Keratinocyte (primary cell): ENCODE measurements around the gene ARHGAP10. TPM values are rescaled to one million over a fixed set of nuclear protein-coding genes. Genes with fewer than 3 reads are reported as not detected.

Experiments
- DNase-seq: peaks from one replicate; pipeline ENCODE4 v3.0.0-alpha.2; 2011; ENCODE audit warnings: low read depth, missing footprints, low spot score
- FAIRE-seq: peaks from 2 replicates; lab custom pipeline; 2011; peaks lifted over from hg19 to GRCh38; lab: Jason Lieb, UNC
- H2AFZ ChIP-seq: 2 replicates; pipeline ENCODE4 v1.6.0; 2012; ENCODE audit warnings: low read length, control low read depth, inconsistent platforms; ENCODE audit not compliant: control insufficient read depth
- H3K27ac ChIP-seq: 2 replicates; pipeline ENCODE4 v1.5.1; 2011; ENCODE audit warnings: low read length; ENCODE audit not compliant: control insufficient read depth, insufficient read depth
- H3K27me3 ChIP-seq: 3 replicates; pipeline ENCODE4 v1.6.0; 2011; ENCODE audit warnings: low read length; ENCODE audit not compliant: control insufficient read depth, insufficient read depth; ENCODE audit errors: extremely low read depth
- H3K36me3 ChIP-seq, 2 experiments: 2 replicates in 1 of 2; 3 replicates in 1 of 2; pipeline ENCODE4 v1.5.1; 2011; ENCODE audit warnings: low read length in 2 of 2, mild to moderate bottlenecking in 1 of 2; ENCODE audit not compliant: control insufficient read depth in 2 of 2, insufficient read depth in 2 of 2; ENCODE audit errors: extremely low read depth in 1 of 2
- H3K4me1 ChIP-seq: 3 replicates; pipeline ENCODE4 v1.5.1; 2011; ENCODE audit warnings: low read length; ENCODE audit not compliant: control insufficient read depth, insufficient read depth; ENCODE audit errors: extremely low read depth
- H3K4me2 ChIP-seq: 3 replicates; pipeline ENCODE4 v1.6.0; 2011; ENCODE audit warnings: low read depth, low read length; ENCODE audit not compliant: control insufficient read depth, insufficient read depth; ENCODE audit errors: extremely low read depth
- H3K4me3 ChIP-seq, 3 experiments: fragments of 200-600 bp in 1 of 3; sonication (generic) in 1 of 3; 2 replicates in 2 of 3; 3 replicates in 1 of 3; pipeline ENCODE4 v1.5.1; 2011 to 2016; ENCODE audit warnings: low read length in 3 of 3, mild to moderate bottlenecking in 3 of 3, control low read depth in 2 of 3, inconsistent platforms in 1 of 3, low read depth in 1 of 3, mixed read lengths in 1 of 3, mixed run types in 1 of 3, moderate library complexity in 1 of 3; ENCODE audit not compliant: control insufficient read depth in 2 of 3, insufficient read depth in 2 of 3; ENCODE audit errors: extremely low read depth in 1 of 3
- H3K79me2 ChIP-seq: 2 replicates; pipeline ENCODE4 v1.6.0; 2012; ENCODE audit warnings: low read length; ENCODE audit not compliant: control insufficient read depth, insufficient read depth
- H3K9ac ChIP-seq: 3 replicates; pipeline ENCODE4 v1.6.0; 2011; ENCODE audit warnings: low read length; ENCODE audit not compliant: control insufficient read depth, insufficient read depth; ENCODE audit errors: extremely low read depth
- H3K9me1 ChIP-seq: 3 replicates; pipeline ENCODE4 v1.6.0; 2011; ENCODE audit warnings: low read length; ENCODE audit not compliant: control insufficient read depth, insufficient read depth; ENCODE audit errors: extremely low read depth
- H3K9me3 ChIP-seq: 2 replicates; pipeline ENCODE4 v1.5.1; 2012; ENCODE audit warnings: low read depth, low read length; ENCODE audit not compliant: control insufficient read depth
- H4K20me1 ChIP-seq: 3 replicates; pipeline ENCODE4 v1.6.0; 2011; ENCODE audit warnings: low read length; ENCODE audit not compliant: control insufficient read depth, insufficient read depth; ENCODE audit errors: extremely low read depth
- EZH2 ChIP-seq: IDR thresholded peaks from one replicate; pipeline ENCODE4 v1.6.1; 2012; ENCODE audit warnings: inconsistent platforms, mild to moderate bottlenecking, low read length, moderate library complexity
- dilution Hi-C: fragments of 300-500 bp; cut with MboI; formaldehyde crosslinking; loops from one replicate; pipeline ENCODE4 v1.7.0; 2020; ENCODE audit warnings: low sequenced_read_pairs; ENCODE audit not compliant: extremely low pct_ligation_motif_present
- polyA plus RNA-seq, 5 experiments: library from polyadenylated mRNA; depleted of rRNA in 3 of 5; stranded (reverse) in 3 of 5; stranded (forward) in 1 of 5; unstranded in 1 of 5; fragments of >200 nt; gene quantifications; 1 replicate in 1 of 5; 2 replicates in 3 of 5; 3 replicates in 1 of 5; pipeline versions ENCODE4 v1.2.1 to v1.2.3, GENCODE V29; 2011 to 2012; ENCODE audit warnings: missing spikeins in 2 of 5, low read depth in 1 of 5, low replicate concordance in 1 of 5
- TF ChIP-seq, protein P1 (sequence below), 3 experiments: IDR thresholded peaks in 1 of 3; conservative IDR thresholded peaks in 1 of 3; optimal IDR thresholded peaks in 1 of 3; 2 replicates in 2 of 3; 3 replicates in 1 of 3; pipeline versions ENCODE3 to v1.5.1; 2011; ENCODE audit warnings: low read length in 3 of 3, mild to moderate bottlenecking in 3 of 3, moderate library complexity in 2 of 3, control low read depth in 1 of 3, inconsistent platforms in 1 of 3; ENCODE audit not compliant: insufficient read depth in 2 of 3; ENCODE audit errors: extremely low read depth in 1 of 3

The ARHGAP10 gene
- polyA plus RNA-seq, 1 donor (not counting 4 experiments of a cell fraction or from before 2014, with no cell fraction given) = 18.7 TPM

- H3K36me3 ChIP-seq = peaks cover 5% of the 10 kb centered on the region in 2 experiments
Observed at GRCh38 chr4:147943159-147943638, 211.3 kb downstream of the ARHGAP10 start.

DNA sequence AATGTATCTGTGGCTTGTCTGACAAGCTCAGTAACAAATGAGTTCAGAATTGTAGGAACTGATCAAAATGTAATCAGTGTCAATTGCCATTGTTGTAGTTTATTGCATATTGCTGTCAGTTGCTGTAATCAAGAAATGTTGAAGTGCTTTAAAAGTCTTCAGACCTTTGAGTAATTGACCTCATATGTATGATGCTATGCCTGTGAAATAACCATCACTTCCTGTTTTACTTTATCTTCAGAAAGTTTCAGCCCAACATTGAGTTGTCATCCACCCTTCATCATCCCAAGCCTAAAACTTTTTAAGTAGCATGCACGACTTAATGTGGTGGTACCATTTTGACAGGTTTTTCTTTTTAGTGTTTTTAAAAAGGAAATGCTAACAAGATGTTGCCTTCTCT, 212.4 kb downstream of the ARHGAP10 start:
- no peak for FAIRE-seq
- DNase-seq = no peak
- H3K36me3 ChIP-seq = peaks cover 5% of the 10 kb centered on the region in 2 experiments
- no peak overlapping the region for H3K4me3 ChIP-seq
- no peaks in the 10 kb centered on the region for H3K9me3 ChIP-seq
- no peak overlapping the region for H2AFZ ChIP-seq
- H4K20me1 ChIP-seq = no peaks in the 10 kb centered on the region
- H3K9me1 ChIP-seq = no peaks in the 10 kb centered on the region
- TF ChIP-seq, protein P1, sequence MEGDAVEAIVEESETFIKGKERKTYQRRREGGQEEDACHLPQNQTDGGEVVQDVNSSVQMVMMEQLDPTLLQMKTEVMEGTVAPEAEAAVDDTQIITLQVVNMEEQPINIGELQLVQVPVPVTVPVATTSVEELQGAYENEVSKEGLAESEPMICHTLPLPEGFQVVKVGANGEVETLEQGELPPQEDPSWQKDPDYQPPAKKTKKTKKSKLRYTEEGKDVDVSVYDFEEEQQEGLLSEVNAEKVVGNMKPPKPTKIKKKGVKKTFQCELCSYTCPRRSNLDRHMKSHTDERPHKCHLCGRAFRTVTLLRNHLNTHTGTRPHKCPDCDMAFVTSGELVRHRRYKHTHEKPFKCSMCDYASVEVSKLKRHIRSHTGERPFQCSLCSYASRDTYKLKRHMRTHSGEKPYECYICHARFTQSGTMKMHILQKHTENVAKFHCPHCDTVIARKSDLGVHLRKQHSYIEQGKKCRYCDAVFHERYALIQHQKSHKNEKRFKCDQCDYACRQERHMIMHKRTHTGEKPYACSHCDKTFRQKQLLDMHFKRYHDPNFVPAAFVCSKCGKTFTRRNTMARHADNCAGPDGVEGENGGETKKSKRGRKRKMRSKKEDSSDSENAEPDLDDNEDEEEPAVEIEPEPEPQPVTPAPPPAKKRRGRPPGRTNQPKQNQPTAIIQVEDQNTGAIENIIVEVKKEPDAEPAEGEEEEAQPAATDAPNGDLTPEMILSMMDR (optimal IDR thresholded peaks at IDR 0.05 in 1 of 3, IDR thresholded peaks at IDR 0.05 in 1 of 3, conservative IDR thresholded peaks at IDR 0.05 in 1 of 3; ENCODE audit: extremely low read depth in 1 of 3, insufficient read depth in 2 of 3, low read length in 3 of 3) = no peak
- TF ChIP-seq EZH2 = no peak
- H3K4me2 ChIP-seq = no peak overlapping the region
- no peak overlapping the region for H3K9ac ChIP-seq
- H3K4me1 ChIP-seq = no peaks in the 10 kb centered on the region
- no peaks in the 10 kb centered on the region for H3K79me2 ChIP-seq
- dilution Hi-C loops = no loop called here
- no peaks in the 10 kb centered on the region for H3K27me3 ChIP-seq
- H3K27ac ChIP-seq = no peak overlapping the region

More at GRCh38 chr4:147943159-147943638, 211.3 kb downstream of the ARHGAP10 start:
- H3K9me3 ChIP-seq = no peaks in the 10 kb centered on the region
- H3K9ac ChIP-seq = no peak overlapping the region
- H3K4me3 ChIP-seq = no peak overlapping the region
- H3K9me1 ChIP-seq = no peaks in the 10 kb centered on the region
- dilution Hi-C loops = no loop called here
- no peaks in the 10 kb centered on the region for H4K20me1 ChIP-seq
- H3K4me1 ChIP-seq = no peaks in the 10 kb centered on the region
- H3K4me2 ChIP-seq = no peak overlapping the region
- no peaks in the 10 kb centered on the region for H3K27me3 ChIP-seq
- no peaks in the 10 kb centered on the region for H3K79me2 ChIP-seq
- H3K27ac ChIP-seq = no peak overlapping the region
- FAIRE-seq (no peak), DNase-seq (no peak)
- H2AFZ ChIP-seq = no peak overlapping the region
- TF ChIP-seq EZH2 = no peak
- TF ChIP-seq, protein P1 (optimal IDR thresholded peaks at IDR 0.05 in 1 of 3, IDR thresholded peaks at IDR 0.05 in 1 of 3, conservative IDR thresholded peaks at IDR 0.05 in 1 of 3; ENCODE audit: extremely low read depth in 1 of 3, insufficient read depth in 2 of 3, low read length in 3 of 3) = no peak
